Activated CD8-positive, alpha-beta memory T cell treated with anti-CD3 and anti-CD28 coated beads for 36 hours (primary cell): ENCODE results near the gene DLEU7. TPM values are rescaled to one million over a fixed set of nuclear protein-coding genes. Genes with fewer than 3 reads are reported as not detected.

Experiments used
- CTCF ChIA-PET: fragments of 350-600 bp; sonication (Branson Sonifier 250); formaldehyde crosslinking; loops from one replicate; lab custom pipeline; 2021; ENCODE audit warnings: antibody characterized with exemption; lab: Charles Lee
- POLR2A ChIA-PET: fragments of 350-600 bp; sonication (Branson Sonifier 250); formaldehyde crosslinking; loops from one replicate; lab custom pipeline; 2021; ENCODE audit warnings: antibody characterized with exemption; lab: Charles Lee
- total RNA-seq, 2 experiments: library from RNA; stranded (reverse); gene quantifications; one replicate each; pipeline ENCODE4 v1.2.3, GENCODE V29; 2021

DLEU7 gene
- not detected for total RNA-seq

GRCh38 chr13:50843257-50844083 is at the start of gene DLEU7:
Gene DLEU7, minus strand, starts transcription at chr13:50843692. Its CDS starts 46 bp downstream, at chr13:50843646.
- CTCF ChIA-PET: no interaction called here
- POLR2A ChIA-PET: no interaction called here

- ChIA-PET POLR2A (interaction anchor here (0.5 to 1.9 kb wide), 3 partner anchors 10 to 19 kb away, joined by 3 to 12 read pairs (median 5); partner anchors contain the start of gene RNASEH2B), CTCF (interaction anchor here (0.9 to 2.4 kb wide), 3 partner anchors 9 to 491 kb away, joined by 3 to 6 read pairs (median 4); no protein-coding TSS in a partner anchor)
Observed at GRCh38 chr13:50892210-50892944, 48.9 kb upstream of the DLEU7 start.

- CTCF ChIA-PET: interaction anchor here (2.4 kb wide), 1 partner anchor 20 kb away, joined by 6 read pairs; no protein-coding TSS in a partner anchor
- POLR2A ChIA-PET: no interaction called here
Observed at GRCh38 chr13:50891206-50891605, 47.7 kb upstream of the DLEU7 start.

- ChIA-PET CTCF (no interaction called here), POLR2A (no interaction called here)
Observed at GRCh38 chr13:50889317-50889716, 45.8 kb upstream of the DLEU7 start.

GRCh38 chr13:50888362-50888761 is 44.9 kb upstream of the DLEU7 start:
- CTCF ChIA-PET: no interaction called here

GRCh38 chr13:50887151-50887550 is 43.7 kb upstream of the DLEU7 start:
- ChIA-PET POLR2A (no interaction called here), CTCF (no interaction called here)

More at GRCh38 chr13:50888362-50888761, 44.9 kb upstream of the DLEU7 start:
- POLR2A ChIA-PET: no interaction called here

GRCh38 chr13:50884265-50884664 is 40.8 kb upstream of the DLEU7 start:
- ChIA-PET POLR2A (no interaction called here), CTCF (no interaction called here)

- ChIA-PET POLR2A (no interaction called here), CTCF (no interaction called here)
Observed at GRCh38 chr13:50883728-50884127, 40.2 kb upstream of the DLEU7 start.

- POLR2A ChIA-PET: interaction anchor here (0.6 kb wide), 1 partner anchor 10 kb away, joined by 3 read pairs; no protein-coding TSS in a partner anchor
- CTCF ChIA-PET: no interaction called here
Observed at GRCh38 chr13:50882816-50883435, 39.4 kb upstream of the DLEU7 start.

GRCh38 chr13:50873991-50874390 is 30.5 kb upstream of the DLEU7 start:
- ChIA-PET CTCF (no interaction called here), POLR2A (no interaction called here)

GRCh38 chr13:50873467-50873866 is 30.0 kb upstream of the DLEU7 start:
- POLR2A ChIA-PET: no interaction called here
- CTCF ChIA-PET: no interaction called here

GRCh38 chr13:50871405-50871804 is 27.9 kb upstream of the DLEU7 start:
- ChIA-PET CTCF (no interaction called here), POLR2A (no interaction called here)

GRCh38 chr13:50867637-50867945 is 24.1 kb upstream of the DLEU7 start:
- ChIA-PET CTCF (interaction anchor here (0.5 kb wide), 1 partner anchor 1147 kb away, joined by 6 read pairs; no protein-coding TSS in a partner anchor), POLR2A (no interaction called here)

- ChIA-PET POLR2A (no interaction called here), CTCF (interaction anchor here (0.5 kb wide), 1 partner anchor 1147 kb away, joined by 6 read pairs; no protein-coding TSS in a partner anchor)
Observed at GRCh38 chr13:50866817-50867636, 23.5 kb upstream of the DLEU7 start.

GRCh38 chr13:50864492-50864891 is 21.0 kb upstream of the DLEU7 start:
- ChIA-PET CTCF (no interaction called here), POLR2A (no interaction called here)

- POLR2A ChIA-PET: no interaction called here
- CTCF ChIA-PET: no interaction called here
Observed at GRCh38 chr13:50855681-50856080, 12.2 kb upstream of the DLEU7 start.

GRCh38 chr13:50850445-50850844 is 7.0 kb upstream of the DLEU7 start:
- ChIA-PET POLR2A (no interaction called here), CTCF (no interaction called here)

- CTCF ChIA-PET: no interaction called here
- POLR2A ChIA-PET: interaction anchor here (0.5 kb wide), 1 partner anchor 887 kb away, joined by 11 read pairs; no protein-coding TSS in a partner anchor
Observed at GRCh38 chr13:50847501-50847900, 4.0 kb upstream of the DLEU7 start.

GRCh38 chr13:50846861-50847475 is 3.5 kb upstream of the DLEU7 start:
- POLR2A ChIA-PET: no interaction called here
- CTCF ChIA-PET: no interaction called here
